GM19324 (cell line): ENCODE measurements around the gene NDNF.

ENCODE experiments used
- ATAC-seq: cut with Tn5 transposase; IDR thresholded peaks from one replicate; pipeline ENCODE4 v1.9.1; 2021; ENCODE audit warnings: mild to moderate bottlenecking, moderate library complexity; ENCODE audit not compliant: unreplicated experiment, low FRiP score

NDNF gene

GRCh38 chr4:121018543-121018942 is 53.8 kb downstream of the NDNF start:
- ATAC-seq: no peak

GRCh38 chr4:121016611-121017010 is 55.7 kb downstream of the NDNF start:
- ATAC-seq: no peak

- ATAC-seq: no peak
Measured at GRCh38 chr4:121015421-121015820, 56.9 kb downstream of the NDNF start.

- ATAC-seq: no peak
Measured at GRCh38 chr4:121014544-121014943, 57.8 kb downstream of the NDNF start.

GRCh38 chr4:121011780-121012340 is 60.5 kb downstream of the NDNF start:
- ATAC-seq: no peak

GRCh38 chr4:121011138-121011537 is 61.2 kb downstream of the NDNF start:
- no peak for ATAC-seq

GRCh38 chr4:121009578-121010478 is 62.5 kb downstream of the NDNF start:
- no peak for ATAC-seq

- no peak for ATAC-seq
Measured at GRCh38 chr4:121007660-121008059, 64.7 kb downstream of the NDNF start.

- no peak for ATAC-seq
Measured at GRCh38 chr4:121003863-121004262, 68.5 kb downstream of the NDNF start.

GRCh38 chr4:120995266-120996010 is 76.9 kb downstream of the NDNF start:
- no peak for ATAC-seq

- ATAC-seq: no peak
Measured at GRCh38 chr4:120994521-120994920, 77.8 kb downstream of the NDNF start.

GRCh38 chr4:120991885-120992284 is 80.5 kb downstream of the NDNF start:
- ATAC-seq: no peak

- no peak for ATAC-seq
Measured at GRCh38 chr4:120990246-120990645, 82.1 kb downstream of the NDNF start.
